ENCODE results near the gene HSF2. TPM values are rescaled to one million over a fixed set of nuclear protein-coding genes. Genes with fewer than 3 reads are reported as not detected.

Gene HSF2
- total RNA-seq, 1 donor = 32.9 TPM

GRCh38 chr6:122392564-122393350 is 6.7 kb upstream of the HSF2 start:
- TF ChIP-seq, protein P1, sequence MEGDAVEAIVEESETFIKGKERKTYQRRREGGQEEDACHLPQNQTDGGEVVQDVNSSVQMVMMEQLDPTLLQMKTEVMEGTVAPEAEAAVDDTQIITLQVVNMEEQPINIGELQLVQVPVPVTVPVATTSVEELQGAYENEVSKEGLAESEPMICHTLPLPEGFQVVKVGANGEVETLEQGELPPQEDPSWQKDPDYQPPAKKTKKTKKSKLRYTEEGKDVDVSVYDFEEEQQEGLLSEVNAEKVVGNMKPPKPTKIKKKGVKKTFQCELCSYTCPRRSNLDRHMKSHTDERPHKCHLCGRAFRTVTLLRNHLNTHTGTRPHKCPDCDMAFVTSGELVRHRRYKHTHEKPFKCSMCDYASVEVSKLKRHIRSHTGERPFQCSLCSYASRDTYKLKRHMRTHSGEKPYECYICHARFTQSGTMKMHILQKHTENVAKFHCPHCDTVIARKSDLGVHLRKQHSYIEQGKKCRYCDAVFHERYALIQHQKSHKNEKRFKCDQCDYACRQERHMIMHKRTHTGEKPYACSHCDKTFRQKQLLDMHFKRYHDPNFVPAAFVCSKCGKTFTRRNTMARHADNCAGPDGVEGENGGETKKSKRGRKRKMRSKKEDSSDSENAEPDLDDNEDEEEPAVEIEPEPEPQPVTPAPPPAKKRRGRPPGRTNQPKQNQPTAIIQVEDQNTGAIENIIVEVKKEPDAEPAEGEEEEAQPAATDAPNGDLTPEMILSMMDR (IDR thresholded peaks at IDR 0.05; ENCODE audit: extremely low read depth, low read depth, low read length) = no peak
- DNase-seq (ENCODE audit: insufficient read length, low spot score, missing footprints) = no peak
- Histone ChIP-seq H3K79me2 (ENCODE audit: insufficient read depth, low read length) (no peaks in the 10 kb centered on the region), H3K36me3 (ENCODE audit: insufficient read depth, low read length) (no peaks in the 10 kb centered on the region), H3K4me1 (ENCODE audit: insufficient read depth, low read length) (no peaks in the 10 kb centered on the region), H3K4me3 (ENCODE audit: insufficient read depth, low read length) (no peak overlapping the region), H3K9me3 (ENCODE audit: low read depth, low read length) (no peaks in the 10 kb centered on the region), H3K4me2 (ENCODE audit: insufficient read depth, low read length) (no peak overlapping the region), H2AFZ (ENCODE audit: low read length) (no peak overlapping the region), H3K27ac (ENCODE audit: low read depth, low read length) (no peak overlapping the region), H4K20me1 (ENCODE audit: insufficient read depth, low read length) (no peaks in the 10 kb centered on the region), H3K27me3 (ENCODE audit: insufficient read depth, low read length) (peaks cover 3% of the 10 kb centered on the region)

DNA sequence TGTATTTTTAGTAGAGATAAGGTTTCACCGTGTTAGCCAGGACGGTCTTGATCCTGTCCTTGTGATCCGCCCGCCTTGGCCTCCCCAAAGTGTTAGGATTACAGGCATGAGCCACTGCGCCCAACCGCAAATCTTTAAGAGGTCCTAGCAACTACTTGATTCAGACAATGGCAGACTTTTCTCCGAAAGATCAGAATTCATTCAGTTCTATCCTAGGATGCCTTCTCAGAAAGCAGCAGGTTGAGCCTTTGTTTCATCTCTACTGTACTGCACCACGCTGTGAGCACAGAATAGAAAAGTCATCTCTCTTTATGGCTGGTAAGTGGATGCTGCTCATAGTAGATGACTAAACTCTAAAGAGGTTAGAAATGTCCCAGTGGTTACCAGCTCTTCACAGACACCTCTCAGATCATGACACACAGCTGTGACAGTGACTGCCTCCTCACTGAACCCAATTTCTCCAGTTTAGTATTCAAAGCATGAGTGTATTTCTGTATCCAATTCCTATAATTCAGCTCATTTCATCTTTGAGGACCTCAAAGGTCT is 6.0 kb upstream of the HSF2 start:
- Histone ChIP-seq H2AFZ (ENCODE audit: low read length) (no peak overlapping the region), H3K27me3 (ENCODE audit: insufficient read depth, low read length) (peaks cover 3% of the 10 kb centered on the region), H3K27ac (ENCODE audit: low read depth, low read length) (no peak overlapping the region), H4K20me1 (ENCODE audit: insufficient read depth, low read length) (no peaks in the 10 kb centered on the region), H3K9me3 (ENCODE audit: low read depth, low read length) (no peaks in the 10 kb centered on the region), H3K79me2 (ENCODE audit: insufficient read depth, low read length) (no peaks in the 10 kb centered on the region), H3K36me3 (ENCODE audit: insufficient read depth, low read length) (no peaks in the 10 kb centered on the region), H3K4me3 (ENCODE audit: insufficient read depth, low read length) (no peak overlapping the region), H3K4me2 (ENCODE audit: insufficient read depth, low read length) (no peak overlapping the region), H3K4me1 (ENCODE audit: insufficient read depth, low read length) (no peaks in the 10 kb centered on the region)
- TF ChIP-seq, protein P1 (IDR thresholded peaks at IDR 0.05; ENCODE audit: extremely low read depth, low read depth, low read length) = no peak
- peak; percentile 46 for DNase-seq (ENCODE audit: insufficient read length, low spot score, missing footprints)

- no peaks in the 10 kb centered on the region for H3K9me3 ChIP-seq (ENCODE audit: low read depth, low read length)
- no peak overlapping the region for H3K4me2 ChIP-seq (ENCODE audit: insufficient read depth, low read length)
- TF ChIP-seq, protein P1 (IDR thresholded peaks at IDR 0.05; ENCODE audit: extremely low read depth, low read depth, low read length) = no peak
- peaks cover 5% of the 10 kb centered on the region for H3K4me1 ChIP-seq (ENCODE audit: insufficient read depth, low read length)
- DNase-seq (ENCODE audit: insufficient read length, low spot score, missing footprints) = no peak
- H3K4me3 ChIP-seq (ENCODE audit: insufficient read depth, low read length) = no peak overlapping the region
- no peaks in the 10 kb centered on the region for H4K20me1 ChIP-seq (ENCODE audit: insufficient read depth, low read length)
- H3K27me3 ChIP-seq (ENCODE audit: insufficient read depth, low read length) = peaks cover 1% of the 10 kb centered on the region
- no peaks in the 10 kb centered on the region for H3K79me2 ChIP-seq (ENCODE audit: insufficient read depth, low read length)
- no peak overlapping the region for H3K27ac ChIP-seq (ENCODE audit: low read depth, low read length)
- H2AFZ ChIP-seq (ENCODE audit: low read length) = no peak overlapping the region
- no peaks in the 10 kb centered on the region for H3K36me3 ChIP-seq (ENCODE audit: insufficient read depth, low read length)
Measured at GRCh38 chr6:122394016-122394415, 5.4 kb upstream of the HSF2 start.

DNA sequence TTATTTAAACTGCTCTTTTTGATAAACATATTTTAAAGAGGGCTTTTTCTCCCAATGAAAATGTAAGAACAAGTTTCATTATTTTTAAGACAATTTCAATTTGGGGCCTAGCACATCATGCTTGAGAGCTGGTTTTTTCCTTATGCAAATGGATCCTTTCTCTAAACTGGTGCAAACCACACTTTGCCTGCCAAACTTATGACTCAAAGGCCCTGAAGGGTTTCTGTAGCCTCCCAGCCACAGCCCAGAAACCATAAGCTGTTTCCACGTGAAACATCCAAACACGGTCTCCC is 451 bp upstream of the HSF2 start:
- H3K4me3 ChIP-seq (ENCODE audit: insufficient read depth, low read length) = peak overlapping the region; percentile 48
- TF ChIP-seq, protein P1 (IDR thresholded peaks at IDR 0.05; ENCODE audit: extremely low read depth, low read depth, low read length) = no peak
- no peaks in the 10 kb centered on the region for H3K27me3 ChIP-seq (ENCODE audit: insufficient read depth, low read length)
- DNase-seq (ENCODE audit: insufficient read length, low spot score, missing footprints) = no peak
- H3K27ac ChIP-seq (ENCODE audit: low read depth, low read length) = peak overlapping the region; percentile 68
- peak overlapping the region; percentile 80 for H2AFZ ChIP-seq (ENCODE audit: low read length)
- H4K20me1 ChIP-seq (ENCODE audit: insufficient read depth, low read length) = peaks cover 16% of the 10 kb centered on the region
- no peaks in the 10 kb centered on the region for H3K9me3 ChIP-seq (ENCODE audit: low read depth, low read length)
- peaks cover 15% of the 10 kb centered on the region for H3K4me1 ChIP-seq (ENCODE audit: insufficient read depth, low read length)
- no peaks in the 10 kb centered on the region for H3K36me3 ChIP-seq (ENCODE audit: insufficient read depth, low read length)
- peak overlapping the region; percentile 75 for H3K4me2 ChIP-seq (ENCODE audit: insufficient read depth, low read length)
- peaks cover 45% of the 10 kb centered on the region for H3K79me2 ChIP-seq (ENCODE audit: insufficient read depth, low read length)

Measured in osteoblast (primary cell).